ENCODE results near the gene RFT1.

The RFT1 gene

DNA sequence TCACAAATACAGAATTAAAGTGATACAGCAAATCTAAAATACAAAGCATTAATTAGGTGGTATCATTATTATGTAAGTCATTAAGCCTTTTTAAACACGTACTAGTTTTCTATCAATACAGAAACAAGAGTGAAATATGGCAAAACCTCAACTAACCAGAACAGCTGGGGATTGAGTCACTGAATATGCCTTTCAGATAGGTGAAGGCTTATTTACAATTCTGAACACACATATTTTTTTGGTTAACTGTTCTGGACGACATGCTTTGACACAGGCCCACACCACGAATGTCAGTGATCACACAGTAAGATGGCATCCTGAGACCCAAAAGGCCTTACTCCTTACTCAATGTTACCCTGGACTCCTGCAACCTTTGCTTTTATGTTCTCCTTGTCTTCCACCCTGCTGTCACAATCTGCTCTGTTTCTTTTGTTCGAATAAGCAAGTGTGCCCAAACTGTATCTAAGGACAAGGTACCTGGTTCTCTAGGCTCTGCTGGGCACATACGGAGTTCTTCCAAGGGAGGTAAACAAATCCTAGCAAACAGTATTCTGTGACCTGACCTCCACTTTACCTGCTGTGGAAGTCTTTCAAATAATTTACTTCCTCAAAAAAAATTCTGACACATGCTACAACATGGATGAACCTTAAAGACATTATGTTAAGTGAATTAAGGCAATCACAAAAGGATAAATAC, 91.4 kb downstream of the RFT1 start:
- no peak for DNase-seq (ENCODE audit: low spot score in 2 of 2)
- Mint-ChIP-seq H3K4me3 (peak overlapping the region; percentile 2), H3K4me1 (peaks cover 57% of the 10 kb centered on the region), H3K36me3 (peaks cover under 1% of the 10 kb centered on the region), H3K9me3 (no peaks in the 10 kb centered on the region), H3K27ac (peak overlapping the region; percentile 24)
- peak; percentile 65 for ATAC-seq
